Metanephros (tissue), 1 donor: ENCODE data around the gene DYSF. TPM values are rescaled to one million over a fixed set of nuclear protein-coding genes. Genes with fewer than 3 reads are reported as not detected.

ENCODE experiments used
- total RNA-seq: library from RNA; depleted of rRNA; stranded (reverse); fragments of >200 nt; gene quantifications from one replicate; pipeline ENCODE4 v1.2.3, GENCODE V29; 2014

The DYSF gene
- total RNA-seq, result 51.5 TPM

DNA sequence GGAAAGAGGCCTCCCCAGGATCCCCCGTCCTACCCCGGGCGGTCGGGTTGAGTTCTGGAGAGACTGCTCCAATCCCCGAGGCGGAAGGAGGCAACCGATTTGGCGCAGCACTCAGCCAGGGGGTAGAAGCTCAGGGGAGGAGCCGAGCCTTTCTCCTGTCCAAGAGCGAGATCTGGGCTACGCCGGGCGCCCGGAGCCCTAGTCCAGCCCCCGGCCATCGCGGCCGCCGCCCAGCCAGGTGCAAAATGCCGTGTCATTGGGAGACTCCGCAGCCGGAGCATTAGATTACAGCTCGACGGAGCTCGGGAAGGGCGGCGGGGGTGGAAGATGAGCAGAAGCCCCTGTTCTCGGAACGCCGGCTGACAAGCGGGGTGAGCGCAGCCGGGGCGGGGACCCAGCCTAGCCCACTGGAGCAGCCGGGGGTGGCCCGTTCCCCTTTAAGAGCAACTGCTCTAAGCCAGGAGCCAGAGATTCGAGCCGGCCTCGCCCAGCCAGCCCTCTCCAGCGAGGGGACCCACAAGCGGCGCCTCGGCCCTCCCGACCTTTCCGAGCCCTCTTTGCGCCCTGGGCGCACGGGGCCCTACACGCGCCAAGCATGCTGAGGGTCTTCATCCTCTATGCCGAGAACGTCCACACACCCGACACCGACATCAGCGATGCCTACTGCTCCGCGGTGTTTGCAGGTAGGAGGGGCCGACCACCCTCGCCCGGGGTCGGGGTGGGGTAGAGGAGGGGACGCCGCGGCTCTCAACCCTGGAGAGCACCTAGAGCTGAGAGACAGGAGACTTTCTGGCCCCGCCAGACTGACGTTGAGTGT lies at the start of gene DYSF:
TSS of gene DYSF (plus strand) at position 158 of the 817 bp plus-strand sequence.

Other genes with a start within 250 kb of the DYSF start
- gene PAIP2B, start 226.5 kb upstream of the DYSF start, total RNA-seq, result 15.8 TPM
- 200 TPM for gene ZNF638, start 121.8 kb upstream of the DYSF start, total RNA-seq